Epithelial cell of esophagus (primary cell): Measurements from ENCODE around the gene BCAT1.

Experiments
- DNase-seq: peaks from one replicate; pipeline ENCODE4 v3.0.0; 2010; ENCODE audit warnings: low read depth
- H3K4me3 ChIP-seq: 2 replicates; pipeline ENCODE4 v1.5.1; 2011; ENCODE audit warnings: mild to moderate bottlenecking, low read length, control low read depth
- TF ChIP-seq, protein P1 (sequence below): IDR thresholded peaks from 2 replicates; pipeline ENCODE4 v1.5.1; 2011; ENCODE audit warnings: low read depth, mild to moderate bottlenecking, low read length, control low read depth, inconsistent platforms; ENCODE audit not compliant: insufficient read depth; ENCODE audit errors: missing control alignments

BCAT1 gene

GRCh38 chr12:24948420-24948756 lies 513 bp downstream of the BCAT1 start:
- TF ChIP-seq, protein P1, sequence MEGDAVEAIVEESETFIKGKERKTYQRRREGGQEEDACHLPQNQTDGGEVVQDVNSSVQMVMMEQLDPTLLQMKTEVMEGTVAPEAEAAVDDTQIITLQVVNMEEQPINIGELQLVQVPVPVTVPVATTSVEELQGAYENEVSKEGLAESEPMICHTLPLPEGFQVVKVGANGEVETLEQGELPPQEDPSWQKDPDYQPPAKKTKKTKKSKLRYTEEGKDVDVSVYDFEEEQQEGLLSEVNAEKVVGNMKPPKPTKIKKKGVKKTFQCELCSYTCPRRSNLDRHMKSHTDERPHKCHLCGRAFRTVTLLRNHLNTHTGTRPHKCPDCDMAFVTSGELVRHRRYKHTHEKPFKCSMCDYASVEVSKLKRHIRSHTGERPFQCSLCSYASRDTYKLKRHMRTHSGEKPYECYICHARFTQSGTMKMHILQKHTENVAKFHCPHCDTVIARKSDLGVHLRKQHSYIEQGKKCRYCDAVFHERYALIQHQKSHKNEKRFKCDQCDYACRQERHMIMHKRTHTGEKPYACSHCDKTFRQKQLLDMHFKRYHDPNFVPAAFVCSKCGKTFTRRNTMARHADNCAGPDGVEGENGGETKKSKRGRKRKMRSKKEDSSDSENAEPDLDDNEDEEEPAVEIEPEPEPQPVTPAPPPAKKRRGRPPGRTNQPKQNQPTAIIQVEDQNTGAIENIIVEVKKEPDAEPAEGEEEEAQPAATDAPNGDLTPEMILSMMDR: no peak
- peak; percentile 28 for DNase-seq
- peak overlapping the region; percentile 73 for H3K4me3 ChIP-seq

DNA sequence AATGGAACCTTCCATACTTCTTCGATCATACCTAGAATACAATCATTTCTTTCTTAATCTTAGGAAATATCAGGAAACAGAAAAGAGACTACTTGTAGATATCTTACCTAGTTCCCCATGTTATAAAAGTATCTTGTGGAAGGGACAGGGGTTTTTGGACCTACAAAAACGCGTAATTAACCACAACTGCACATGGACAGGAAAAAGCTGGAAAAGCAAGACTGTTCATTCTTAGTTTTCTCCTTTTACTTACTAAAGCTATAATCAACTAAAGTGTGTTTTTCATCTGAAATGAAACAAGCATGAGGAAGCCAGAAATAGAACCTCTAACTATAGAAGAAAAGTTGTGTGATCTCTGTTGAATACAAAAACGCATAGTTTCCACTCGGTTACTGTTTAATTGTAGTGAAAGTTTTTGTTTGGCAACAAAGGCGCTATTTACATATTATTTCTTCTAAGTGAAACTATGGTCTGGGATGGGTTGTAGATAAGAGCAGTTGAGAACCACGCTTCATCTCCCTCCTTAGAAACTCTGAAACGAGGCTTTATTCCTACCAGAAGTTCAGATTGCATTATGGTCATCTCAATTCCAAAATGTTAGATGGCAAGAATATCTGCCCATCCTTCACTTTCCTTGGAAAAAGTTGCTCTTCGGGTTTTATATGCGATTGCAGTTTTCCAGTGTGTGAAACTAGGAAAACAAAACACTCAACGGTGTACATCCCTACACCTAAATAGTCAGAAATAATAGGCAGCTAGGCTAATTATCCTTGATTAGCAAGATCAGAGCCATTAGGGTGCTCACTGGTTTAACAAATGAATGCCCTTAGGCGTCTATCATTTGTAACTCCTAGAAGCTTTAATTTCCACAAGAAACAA lies 1.1 kb downstream of the BCAT1 start:
- TF ChIP-seq, protein P1: no peak
- DNase-seq: no peak
- peak overlapping the region; percentile 73 for H3K4me3 ChIP-seq

DNA sequence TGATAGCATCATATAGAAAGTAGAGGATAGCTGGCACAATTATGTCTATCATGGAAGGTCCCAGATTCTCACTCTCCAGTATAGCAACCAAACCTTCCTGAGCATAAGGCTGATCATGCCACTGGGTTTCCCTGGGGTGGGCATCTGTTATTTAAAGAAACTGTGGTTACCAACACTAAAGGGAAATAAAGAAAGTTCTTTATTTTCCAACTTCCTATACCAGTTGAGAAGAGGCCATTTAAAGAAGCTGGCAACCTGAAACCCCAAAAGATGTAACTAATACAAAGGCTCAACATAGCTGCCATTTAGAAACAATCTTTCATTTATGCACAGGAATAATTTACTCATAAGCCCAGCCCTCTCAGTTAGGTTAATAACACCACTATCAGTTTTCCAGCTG lies 3.1 kb downstream of the BCAT1 start:
- DNase-seq: no peak
- TF ChIP-seq, protein P1: no peak
- H3K4me3 ChIP-seq: no peak overlapping the region

- peak; percentile 42 for DNase-seq
- no peak overlapping the region for H3K4me3 ChIP-seq
- TF ChIP-seq, protein P1: no peak
These were observed 3.9 kb downstream of the BCAT1 start for GRCh38 chr12:24945039-24945438.

DNA sequence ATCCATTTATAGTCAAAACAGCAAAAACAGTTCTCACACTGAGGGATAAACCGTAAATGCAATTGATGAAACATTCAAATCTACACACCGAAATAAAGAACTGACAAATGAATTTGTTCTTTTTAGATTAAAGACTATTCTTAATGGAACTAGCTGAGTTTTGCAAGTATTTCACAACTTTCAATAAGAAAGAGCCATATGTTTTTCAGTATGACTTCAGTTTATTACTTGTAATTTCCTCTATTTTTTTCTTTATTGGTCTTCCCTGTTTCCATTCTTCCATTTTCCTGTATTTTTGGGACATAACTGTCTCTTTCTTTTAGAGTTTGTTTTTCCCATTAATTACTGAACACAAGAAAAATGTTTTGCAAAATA lies 4.3 kb downstream of the BCAT1 start:
- no peak for DNase-seq
- TF ChIP-seq, protein P1: no peak
- no peak overlapping the region for H3K4me3 ChIP-seq

DNA sequence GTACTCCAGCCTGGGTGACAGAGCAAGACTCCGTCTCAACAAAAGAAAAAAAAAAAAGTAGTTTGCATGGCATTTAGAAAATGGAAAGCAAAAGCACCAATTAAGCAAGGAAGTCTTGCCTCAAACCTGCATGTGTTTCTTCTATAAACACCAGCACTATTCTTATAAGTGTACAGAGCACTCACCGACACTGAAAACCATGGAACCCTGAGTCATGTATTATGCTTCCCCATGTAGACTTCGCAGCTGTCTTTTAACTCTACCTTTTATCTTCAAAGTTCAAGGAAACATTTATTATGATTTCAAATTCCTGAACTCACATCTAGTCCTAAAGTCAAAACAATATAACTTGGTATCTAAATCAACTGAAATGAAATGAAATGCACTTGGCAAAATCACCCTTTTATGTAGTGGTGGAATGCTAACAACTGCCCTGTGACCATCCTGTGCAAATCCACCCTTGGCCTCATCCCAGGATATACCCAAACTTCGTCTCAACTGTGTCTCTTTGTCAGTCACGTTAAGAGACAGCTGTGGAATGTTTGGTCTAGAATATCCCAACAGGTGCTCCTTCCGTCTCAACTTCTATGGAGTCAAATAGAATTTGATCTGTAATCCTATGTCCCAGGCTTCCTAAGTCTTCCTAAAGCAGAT lies 4.8 kb downstream of the BCAT1 start:
- TF ChIP-seq, protein P1: no peak
- DNase-seq: no peak
- H3K4me3 ChIP-seq: no peak overlapping the region
